Measurements from ENCODE around the gene ESRP2.
A peak's percentile ranks its signal among the peaks of the same experiment; 100 is the strongest.

The ESRP2 gene

DNA sequence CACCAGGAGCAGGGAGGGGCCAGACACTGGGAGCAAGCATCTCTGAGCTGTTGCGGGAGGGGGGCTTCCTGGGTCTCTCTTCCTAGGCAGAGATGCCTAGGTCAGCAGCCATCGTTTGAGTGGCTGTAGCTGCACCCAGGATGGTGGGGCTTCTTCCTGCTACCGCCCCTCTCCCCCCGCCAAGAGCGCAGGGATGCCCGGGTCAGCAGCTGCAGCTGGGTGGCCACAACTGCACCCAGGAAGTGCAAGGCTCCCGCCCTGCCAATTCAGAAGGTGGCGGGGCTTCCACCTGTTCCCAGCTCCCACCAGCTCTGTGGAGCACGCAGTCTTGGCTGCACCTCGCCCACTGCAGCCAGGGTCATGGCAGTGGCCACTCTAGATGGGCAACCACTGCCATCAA is 47.8 kb downstream of the ESRP2 start:
- DNase-seq = no peak
- in situ Hi-C loops (cut with HindIII; ENCODE audit: low pct_ligation_motif_present, low sequenced_read_pairs) = no loop called here
- H3K36me3 ChIP-seq (replicated peaks) = peaks cover 8% of the 10 kb centered on the region
- TF ChIP-seq, protein P1, sequence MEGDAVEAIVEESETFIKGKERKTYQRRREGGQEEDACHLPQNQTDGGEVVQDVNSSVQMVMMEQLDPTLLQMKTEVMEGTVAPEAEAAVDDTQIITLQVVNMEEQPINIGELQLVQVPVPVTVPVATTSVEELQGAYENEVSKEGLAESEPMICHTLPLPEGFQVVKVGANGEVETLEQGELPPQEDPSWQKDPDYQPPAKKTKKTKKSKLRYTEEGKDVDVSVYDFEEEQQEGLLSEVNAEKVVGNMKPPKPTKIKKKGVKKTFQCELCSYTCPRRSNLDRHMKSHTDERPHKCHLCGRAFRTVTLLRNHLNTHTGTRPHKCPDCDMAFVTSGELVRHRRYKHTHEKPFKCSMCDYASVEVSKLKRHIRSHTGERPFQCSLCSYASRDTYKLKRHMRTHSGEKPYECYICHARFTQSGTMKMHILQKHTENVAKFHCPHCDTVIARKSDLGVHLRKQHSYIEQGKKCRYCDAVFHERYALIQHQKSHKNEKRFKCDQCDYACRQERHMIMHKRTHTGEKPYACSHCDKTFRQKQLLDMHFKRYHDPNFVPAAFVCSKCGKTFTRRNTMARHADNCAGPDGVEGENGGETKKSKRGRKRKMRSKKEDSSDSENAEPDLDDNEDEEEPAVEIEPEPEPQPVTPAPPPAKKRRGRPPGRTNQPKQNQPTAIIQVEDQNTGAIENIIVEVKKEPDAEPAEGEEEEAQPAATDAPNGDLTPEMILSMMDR (IDR thresholded peaks at IDR 0.05; ENCODE audit: low read depth, low read length, missing control alignments) = no peak
- H3K4me3 ChIP-seq (ENCODE audit: low read depth, low read length) = no peak overlapping the region
- H3K27me3 ChIP-seq (replicated peaks) = no peaks in the 10 kb centered on the region
- no peak overlapping the region for H3K27ac ChIP-seq

DNA sequence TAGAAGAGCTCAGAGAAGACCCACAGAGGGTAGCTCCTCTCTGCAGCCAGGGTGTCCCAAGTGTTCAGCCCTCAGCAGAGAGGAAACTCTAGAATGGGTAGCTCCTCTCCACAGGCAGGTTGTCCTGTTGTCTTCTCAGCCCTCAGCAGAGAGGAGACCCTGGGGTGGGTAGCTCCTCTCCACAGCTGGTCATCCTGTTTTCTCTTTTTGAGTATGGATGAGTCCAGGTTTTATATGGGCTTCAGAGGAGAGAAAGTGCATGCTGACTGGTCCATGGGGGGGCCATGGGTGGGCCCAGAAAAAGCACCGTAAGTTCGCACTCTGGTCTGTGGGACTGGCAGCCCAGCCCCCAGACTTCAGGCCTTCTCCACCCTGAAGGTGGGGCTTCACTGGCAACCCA is 48.4 kb downstream of the ESRP2 start:
- in situ Hi-C loops (cut with HindIII; ENCODE audit: low pct_ligation_motif_present, low sequenced_read_pairs) = no loop called here
- Histone ChIP-seq H3K27me3 (replicated peaks) (no peaks in the 10 kb centered on the region), H3K27ac (no peak overlapping the region), H3K36me3 (replicated peaks) (peaks cover 8% of the 10 kb centered on the region), H3K4me3 (ENCODE audit: low read depth, low read length) (no peak overlapping the region)
- no peak for DNase-seq
- TF ChIP-seq, protein P1 (IDR thresholded peaks at IDR 0.05; ENCODE audit: low read depth, low read length, missing control alignments) = no peak

DNA sequence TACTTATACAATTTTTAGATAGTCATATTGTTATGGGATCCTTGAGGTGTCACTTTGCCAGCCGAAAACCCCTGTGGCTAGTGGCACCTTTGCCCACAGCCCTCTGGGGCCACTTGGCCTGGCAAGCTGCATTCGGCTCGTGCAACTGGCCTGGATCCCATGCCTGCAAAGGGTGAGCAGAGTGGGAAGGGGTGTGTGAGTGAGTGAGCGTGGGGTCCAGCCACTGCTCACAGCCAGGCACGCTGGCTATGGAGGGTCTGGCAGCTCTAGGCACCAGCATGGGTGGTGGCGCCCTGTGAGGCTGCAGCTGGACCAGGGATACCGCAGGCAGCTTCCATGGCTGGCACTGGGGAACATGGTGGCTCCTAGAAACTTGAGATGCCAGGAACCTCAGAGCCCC is 49.0 kb downstream of the ESRP2 start:
- TF ChIP-seq, protein P1 (IDR thresholded peaks at IDR 0.05; ENCODE audit: low read depth, low read length, missing control alignments) = no peak
- DNase-seq = no peak
- no peak overlapping the region for H3K27ac ChIP-seq
- no peak overlapping the region for H3K4me3 ChIP-seq (ENCODE audit: low read depth, low read length)
- H3K36me3 ChIP-seq (replicated peaks) = peaks cover 8% of the 10 kb centered on the region
- H3K27me3 ChIP-seq (replicated peaks) = no peaks in the 10 kb centered on the region
- in situ Hi-C loops (cut with HindIII; ENCODE audit: low pct_ligation_motif_present, low sequenced_read_pairs) = no loop called here

DNA sequence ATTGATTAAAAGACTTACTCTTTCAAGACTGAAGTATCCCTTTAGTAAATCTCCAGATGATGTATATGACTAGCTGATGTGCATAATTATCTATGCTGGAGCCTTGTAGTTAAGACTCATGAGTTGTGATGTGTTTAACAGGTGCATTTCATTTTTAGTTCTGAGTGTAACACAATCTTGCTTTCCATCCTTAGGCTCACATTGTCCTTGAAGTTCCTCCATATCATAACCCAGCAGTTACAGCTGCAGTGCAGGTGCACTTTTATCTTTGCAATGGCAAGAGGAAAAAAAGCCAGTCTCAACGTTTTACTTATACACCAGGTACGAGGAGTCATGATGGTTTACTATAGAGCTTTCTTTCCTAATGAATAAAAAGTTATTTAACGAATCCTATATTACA is 52.9 kb downstream of the ESRP2 start:
- H3K27me3 ChIP-seq (replicated peaks) = no peaks in the 10 kb centered on the region
- TF ChIP-seq, protein P1 (IDR thresholded peaks at IDR 0.05; ENCODE audit: low read depth, low read length, missing control alignments) = no peak
- in situ Hi-C loops (cut with HindIII; ENCODE audit: low pct_ligation_motif_present, low sequenced_read_pairs) = no loop called here
- H3K4me3 ChIP-seq (ENCODE audit: low read depth, low read length) = no peak overlapping the region
- no peaks in the 10 kb centered on the region for H3K36me3 ChIP-seq (replicated peaks)
- DNase-seq = no peak
- H3K27ac ChIP-seq = no peak overlapping the region

DNA sequence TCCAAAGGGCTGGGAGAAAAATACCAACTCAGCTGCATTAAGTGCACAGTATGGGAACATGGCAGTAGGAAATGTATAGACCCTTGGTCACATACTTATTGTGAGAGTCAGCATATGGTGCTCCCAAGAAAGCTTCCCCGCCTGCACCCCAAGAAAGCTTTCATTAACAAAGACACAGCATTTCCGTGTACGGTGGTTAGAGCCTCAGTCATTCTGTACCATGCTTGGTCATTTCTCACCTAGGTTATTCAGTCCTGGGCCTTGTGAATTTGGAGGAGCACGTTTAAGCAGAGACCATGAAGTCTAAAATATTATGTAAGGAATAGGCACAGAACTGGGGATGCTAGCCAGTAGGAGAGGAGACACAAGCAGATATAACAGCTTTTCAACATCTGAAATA is 56.1 kb downstream of the ESRP2 start:
- Histone ChIP-seq H3K36me3 (replicated peaks) (no peaks in the 10 kb centered on the region), H3K4me3 (ENCODE audit: low read depth, low read length) (no peak overlapping the region), H3K27ac (no peak overlapping the region), H3K27me3 (replicated peaks) (no peaks in the 10 kb centered on the region)
- no peak for DNase-seq
- in situ Hi-C loops (cut with HindIII; ENCODE audit: low pct_ligation_motif_present, low sequenced_read_pairs) = no loop called here
- TF ChIP-seq, protein P1 (IDR thresholded peaks at IDR 0.05; ENCODE audit: low read depth, low read length, missing control alignments) = no peak

DNA sequence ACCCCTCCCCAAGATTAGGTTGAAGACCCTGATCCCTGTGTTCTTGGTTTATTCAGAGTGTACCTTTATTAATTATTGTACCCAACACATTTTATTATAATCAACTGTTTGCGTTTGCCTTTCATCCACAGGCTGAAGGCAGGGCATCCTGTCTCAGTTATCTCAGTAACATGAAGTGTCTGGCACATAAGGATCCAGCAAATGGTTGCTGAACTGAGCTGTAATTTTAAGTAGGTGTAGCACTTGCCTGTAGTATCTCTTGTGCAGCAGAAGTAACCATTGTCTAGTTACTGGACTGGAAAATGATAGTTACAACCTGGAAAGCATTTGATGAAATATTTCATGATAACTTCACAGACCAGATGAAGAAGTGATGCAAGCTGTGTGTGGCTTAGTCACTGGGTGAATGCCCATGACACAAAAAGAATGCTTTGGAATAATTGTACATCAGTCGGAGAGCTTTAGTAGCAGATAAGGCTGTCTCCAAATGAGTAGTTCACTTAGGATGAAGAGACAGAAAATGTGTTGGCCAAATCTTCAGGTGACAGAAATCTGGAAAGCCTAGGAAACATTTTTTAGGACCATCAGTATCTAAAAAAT is 56.6 kb downstream of the ESRP2 start:
- in situ Hi-C loops (cut with HindIII; ENCODE audit: low pct_ligation_motif_present, low sequenced_read_pairs) = no loop called here
- Histone ChIP-seq H3K27me3 (replicated peaks) (no peaks in the 10 kb centered on the region), H3K4me3 (ENCODE audit: low read depth, low read length) (no peak overlapping the region), H3K36me3 (replicated peaks) (no peaks in the 10 kb centered on the region), H3K27ac (no peak overlapping the region)
- DNase-seq = peak; percentile 4
- TF ChIP-seq, protein P1 (IDR thresholded peaks at IDR 0.05; ENCODE audit: low read depth, low read length, missing control alignments) = no peak
